Heart right ventricle (tissue), 16 donors: ENCODE results near the gene AP4B1. TPM values are rescaled to one million over a fixed set of nuclear protein-coding genes. Genes with fewer than 3 reads are reported as not detected.
A peak's percentile ranks its signal among the peaks of the same experiment; 100 is the strongest.
"Not testable (repeated sequence)": the region's sequence is repeated elsewhere in the genome, so short reads cannot be mapped to it uniquely, and the experiment has no call there.

ENCODE experiments used
- ATAC-seq, 8 donors: fragments of 200-7000 bp; cut with Tn5 transposase; one replicate each; pipeline ENCODE4 v1.9.1; 2020; ENCODE audit warnings: mild to moderate bottlenecking in 8 of 8, moderate library complexity in 8 of 8, moderate number of reproducible peaks in 1 of 8
- DNase-seq, 2 donors: peaks; one replicate each; pipeline ENCODE4 v3.0.0-alpha.2; 2020
- H3K27ac ChIP-seq, 10 donors: fragments of 200-600 bp; sonication (generic) in 2 of 10; one replicate each; pipeline versions ENCODE4 v1.5.0 to v1.8.0; 2020 to 2022; ENCODE audit warnings: mild to moderate bottlenecking in 3 of 10
- H3K27me3 ChIP-seq, 7 donors: fragments of 200-600 bp; one replicate each; pipeline ENCODE4 v1.8.0; 2021 to 2022; ENCODE audit warnings: mild to moderate bottlenecking in 2 of 7
- H3K36me3 ChIP-seq, 9 donors: fragments of 200-600 bp; sonication (generic) in 1 of 9; one replicate each; pipeline versions ENCODE4 v1.5.0 to v1.8.0; 2020 to 2022; ENCODE audit warnings: mild to moderate bottlenecking in 2 of 9
- H3K4me1 ChIP-seq, 9 donors: fragments of 200-600 bp; sonication (generic) in 1 of 9; one replicate each; pipeline versions ENCODE4 v1.5.0 to v1.8.0; 2020 to 2022; ENCODE audit warnings: mild to moderate bottlenecking in 4 of 9
- H3K4me3 ChIP-seq, 10 donors: fragments of 200-600 bp; sonication (generic) in 2 of 10; one replicate each; pipeline versions ENCODE4 v1.5.0 to v1.8.0; 2020 to 2022; ENCODE audit warnings: mild to moderate bottlenecking in 7 of 10, moderate library complexity in 2 of 10
- H3K9me3 ChIP-seq, 11 donors: fragments of 200-600 bp in 10 of 11; sonication (generic) in 2 of 11; one replicate each; pipeline versions ENCODE4 v1.5.0 to v1.8.0; 2013 to 2022; ENCODE audit warnings: mild to moderate bottlenecking in 2 of 11, control low read depth in 1 of 11, moderate library complexity in 1 of 11
- WGBS, 2 donors: extraction: QIAGEN DNeasy Blood & Tissue Kit; methylation state at CpG; one replicate each; pipeline ENCODE4 v1.1.7; 2013; ENCODE audit warnings: inconsistent platforms in 1 of 2; 5-methylcytosine and 5-hydroxymethylcytosine counted together
- intact Hi-C, 10 donors: fragments of 100-400 bp; cut with DNase I; formaldehyde crosslinking; loops; one replicate each; pipeline versions ENCODE4 v1.11.1 to v1.14.2; 2022
- long read RNA-seq, 3 donors: library from polyadenylated mRNA; unstranded; transcript quantifications; one replicate each; pipeline ENCODE4 v2.0.0, GENCODE V29; 2020 to 2021
- polyA plus RNA-seq, 2 donors: library from polyadenylated mRNA; stranded (reverse); fragments of 200-250 nt; gene quantifications; one replicate each; pipeline ENCODE4 v1.2.3, GENCODE V29; 2013
- total RNA-seq, 10 donors: library from RNA; stranded (reverse); fragmentation: NEBNext Ultra II Directional in 3 of 10; extraction: Animal tissue kit (Norgen Biotek cat#: 25700) in 3 of 10; gene quantifications; one replicate each; pipeline versions ENCODE4 v1.2.1 to v1.2.4, GENCODE V29; 2021 to 2023
- TF ChIP-seq, protein P1 (sequence below), 9 donors: fragments of 200-600 bp; sonication (generic) in 2 of 9; IDR thresholded peaks; one replicate each; pipeline versions ENCODE4 v1.5.0 to v1.8.0; 2021 to 2022; ENCODE audit warnings: antibody characterized with exemption in 9 of 9, mild to moderate bottlenecking in 5 of 9, moderate library complexity in 1 of 9
- donor health status: Arrhythmogenic right ventricular cardiomyopathy.
- donor health status: ischemic (EF 13 %, LVEDD 7.1; RV severe dilation, severe dysfunction).
- donor health status: healthy with polysubstance abuse.
- donor health status: DM: no; HTN: yes; CAD: no.
- donor health status: DM: no; HTN: no; CAD: no.
- donor health status: ischemic (EF 25% LVEDD 6.9; RV normal size, moderate dysfunction).
- donor health status: ischemic (EF 25% LVEDD 5.7; RV mildly dilated, moderate dysfunction).
- donor health status: healthy.
- donor health status: DM: yes; HTN: yes; CAD: no.
- donor health status: Ischemic cardiomyopathy.
- donor health status: ischemic (EF 35%, LVEDD 5.7; RV mildly dilated, moderate dysfunction).
- donor health status: nonischemic (EF 11% LVEDD 7.7; RV severe dilation, severe dysfunction).
- donor health status: DM: yes; HTN: yes; CAD: no.
- donor health status: PGD.
- donor health status: ischemic (EF 29% LVEDD 5.4; RV normal size, mild dysfunction).
- donor health status: nonischemic (EF 23%, LVEDD 6.1; RV moderate dilation, normal function).

Gene AP4B1
- total RNA-seq (10 to 100 TPM in 8 of 10 donors, 1 to 10 TPM in 2; 9.1 to 13.9 (median 11.5) TPM), polyA plus RNA-seq (10 to 100 TPM in 1 of 2 donors, 1 to 10 TPM in 1; 7.5 to 15.4 TPM)
- long read RNA-seq, donor 1, transcript AP4B1-201 (11 exons, 2,742 nt) = minor isoform, 7 of 23 reads
- long read RNA-seq, donor 1, transcript AP4B1-204 (10 exons, 2,818 nt) = major isoform, 10 of 23 reads
- long read RNA-seq, donor 1, partial matches to known transcripts = 3 of 23 reads
- long read RNA-seq, donor 1, other reads (novel, unspliced or antisense) = 3 of 23 reads
- long read RNA-seq, donor 2, transcript AP4B1-201 (11 exons, 2,742 nt) = major isoform, 10 of 17 reads
- long read RNA-seq, donor 2, partial matches to known transcripts = 1 of 17 reads
- long read RNA-seq, donor 2, other reads (novel, unspliced or antisense) = 4 of 17 reads
- long read RNA-seq, donor 3, transcript AP4B1-201 (11 exons, 2,742 nt) = major isoform, 10 of 36 reads
- long read RNA-seq, donor 3, transcript AP4B1-204 (10 exons, 2,818 nt) = major isoform, 10 of 36 reads
- long read RNA-seq, donor 3, partial matches to known transcripts = 3 of 36 reads
- long read RNA-seq, donor 3, other reads (novel, unspliced or antisense) = 12 of 36 reads

DNA sequence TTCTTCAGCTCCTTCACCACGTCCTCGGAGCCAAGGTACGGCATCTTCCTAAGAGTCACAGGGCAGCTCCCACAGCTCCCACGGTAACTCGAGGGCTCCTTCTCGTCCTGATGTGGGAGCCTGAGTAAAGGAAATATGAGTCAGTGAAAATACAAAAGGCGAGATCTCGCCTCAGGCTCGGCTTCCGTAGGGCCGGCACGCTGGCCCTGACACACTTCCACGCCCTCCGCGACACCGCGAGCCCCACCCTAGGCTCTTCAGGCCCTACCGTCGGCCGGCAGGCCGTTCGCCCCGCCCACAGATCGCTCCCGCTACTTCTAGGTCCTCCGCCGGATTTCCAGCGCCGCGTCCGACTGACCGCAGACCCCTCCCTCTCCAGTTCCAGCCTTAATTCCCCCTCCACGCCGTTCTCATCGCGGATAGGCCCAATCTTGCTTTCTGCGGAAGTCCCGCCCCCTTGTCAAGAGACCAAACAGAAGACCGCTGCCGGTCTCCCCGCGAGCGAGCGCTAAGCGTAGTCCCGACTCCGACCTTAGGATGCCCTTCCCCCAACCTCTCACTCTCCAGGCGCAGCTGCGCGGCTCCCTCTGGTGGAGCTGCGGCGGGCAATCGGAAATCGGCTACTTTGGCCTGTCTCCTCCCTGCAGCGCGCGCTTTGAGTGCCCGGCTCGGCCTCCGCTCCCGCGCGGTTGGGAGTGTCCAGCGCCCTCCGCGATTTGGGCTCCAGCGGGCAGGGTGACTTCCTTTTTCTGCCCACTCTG is at the start of gene AP4B1, which contains the start of gene DCLRE1B:
Gene AP4B1 (minus strand): TSS at position 126 of the 761 bp plus-strand sequence. CDS start 82 bp downstream, at position 44.
Gene DCLRE1B (plus strand): TSS at position 653 of the 761 bp plus-strand sequence. CDS start 261 bp downstream, outside the sequence.
- TF ChIP-seq, protein P1, sequence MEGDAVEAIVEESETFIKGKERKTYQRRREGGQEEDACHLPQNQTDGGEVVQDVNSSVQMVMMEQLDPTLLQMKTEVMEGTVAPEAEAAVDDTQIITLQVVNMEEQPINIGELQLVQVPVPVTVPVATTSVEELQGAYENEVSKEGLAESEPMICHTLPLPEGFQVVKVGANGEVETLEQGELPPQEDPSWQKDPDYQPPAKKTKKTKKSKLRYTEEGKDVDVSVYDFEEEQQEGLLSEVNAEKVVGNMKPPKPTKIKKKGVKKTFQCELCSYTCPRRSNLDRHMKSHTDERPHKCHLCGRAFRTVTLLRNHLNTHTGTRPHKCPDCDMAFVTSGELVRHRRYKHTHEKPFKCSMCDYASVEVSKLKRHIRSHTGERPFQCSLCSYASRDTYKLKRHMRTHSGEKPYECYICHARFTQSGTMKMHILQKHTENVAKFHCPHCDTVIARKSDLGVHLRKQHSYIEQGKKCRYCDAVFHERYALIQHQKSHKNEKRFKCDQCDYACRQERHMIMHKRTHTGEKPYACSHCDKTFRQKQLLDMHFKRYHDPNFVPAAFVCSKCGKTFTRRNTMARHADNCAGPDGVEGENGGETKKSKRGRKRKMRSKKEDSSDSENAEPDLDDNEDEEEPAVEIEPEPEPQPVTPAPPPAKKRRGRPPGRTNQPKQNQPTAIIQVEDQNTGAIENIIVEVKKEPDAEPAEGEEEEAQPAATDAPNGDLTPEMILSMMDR (IDR thresholded peaks at IDR 0.05) = peak; percentile 37 to 88 (median 71)
- peak; percentile 98 to 100 for DNase-seq
- peak; percentile 96 to 99 (median 98) for ATAC-seq
- Histone ChIP-seq H3K36me3 (peaks cover 0 to 59% (median 9%) of the 10 kb centered on the region in 9 donors), H3K4me1 (peaks cover 0 to 49% (median 24%) of the 10 kb centered on the region in 9 donors), H3K27me3 (no peaks in the 10 kb centered on the region), H3K27ac (peak within 1 kb of the TSS; percentile 52 to 95 (median 92)), H3K4me3 (peak within 1 kb of the TSS; percentile 58 to 86 (median 78)), H3K9me3 (no peaks in the 10 kb centered on the region)
- 0 to 1% methylated on average over 67 of the region's 67 CpGs for WGBS, 2 donors
- intact Hi-C loops = loop anchor here in 8 of 10 donors (1.0 to 10.0 kb wide), 8 partner anchors 24 to 150 kb away; partner anchors contain the start of genes HIPK1 (in 7 of the 8), PHTF1 (in 3 of the 8) and RSBN1 (in 2 of the 8)

DNA sequence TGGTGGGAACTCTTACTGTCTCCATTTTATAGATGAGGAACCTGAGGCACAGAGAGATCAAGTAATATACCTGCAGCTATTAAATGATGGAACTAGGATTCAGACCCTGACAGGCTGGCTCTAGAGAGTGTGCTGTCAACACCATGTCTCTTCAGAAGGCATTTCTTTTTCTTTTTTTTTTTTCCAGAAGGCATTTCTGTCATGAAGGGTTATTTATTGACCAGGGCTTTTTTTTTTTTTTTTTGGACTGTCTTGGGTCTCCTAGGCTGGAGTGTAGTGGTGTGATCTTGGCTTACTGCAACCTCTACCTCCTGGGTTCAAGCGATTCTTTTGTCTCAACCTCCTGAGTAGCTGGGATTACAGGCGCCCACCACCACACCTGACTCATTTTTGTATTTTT is 47.1 kb upstream of the AP4B1 start:
- H3K27me3 ChIP-seq = no peaks in the 10 kb centered on the region

DNA sequence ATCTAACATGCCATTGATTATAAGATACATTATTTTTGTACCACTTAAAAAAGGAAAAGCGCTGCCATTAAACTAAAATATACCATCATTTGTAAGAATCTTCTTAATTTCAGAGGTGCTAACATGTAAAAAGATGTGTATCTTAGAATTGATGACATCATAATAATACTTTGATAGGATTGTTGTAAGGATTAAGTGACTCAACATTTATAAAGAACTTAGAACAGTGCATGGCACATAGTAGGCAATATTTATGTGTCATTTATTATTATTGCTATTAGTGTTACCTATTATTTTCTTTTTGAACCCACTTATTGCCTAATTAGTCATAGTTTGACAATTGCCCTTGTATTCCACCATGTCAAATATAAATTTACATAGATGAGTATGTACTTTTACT is 46.3 kb upstream of the AP4B1 start:
- WGBS, 2 donors = 98% methylated on average over 1 of the region's 1 CpG
- TF ChIP-seq, protein P1 (IDR thresholded peaks at IDR 0.05) = no peak
- peaks cover 0 to 31% (median 8%) of the 10 kb centered on the region in 9 donors for H3K36me3 ChIP-seq
- no peak overlapping the region for H3K27ac ChIP-seq
- ATAC-seq = no peak
- peaks cover 5 to 40% (median 36%) of the 10 kb centered on the region in 9 donors for H3K4me1 ChIP-seq
- H3K27me3 ChIP-seq = no peaks in the 10 kb centered on the region
- H3K9me3 ChIP-seq = no peaks in the 10 kb centered on the region
- intact Hi-C loops = no loop called here
- H3K4me3 ChIP-seq = no peak overlapping the region
- DNase-seq = no peak

More for the DNA sequence above, 47.1 kb upstream of the AP4B1 start:
- DNase-seq (no peak), ATAC-seq (no peak)
- Histone ChIP-seq H3K27ac (no peak overlapping the region), H3K4me3 (no peak overlapping the region), H3K9me3 (no peaks in the 10 kb centered on the region), H3K36me3 (peaks cover 0 to 39% (median 16%) of the 10 kb centered on the region in 9 donors), H3K4me1 (peaks cover 5 to 32% (median 27%) of the 10 kb centered on the region in 9 donors)
- intact Hi-C loops = no loop called here
- TF ChIP-seq, protein P1 (IDR thresholded peaks at IDR 0.05) = no peak
- 95 to 96% methylated on average over 2 of the region's 2 CpGs for WGBS, 2 donors

DNA sequence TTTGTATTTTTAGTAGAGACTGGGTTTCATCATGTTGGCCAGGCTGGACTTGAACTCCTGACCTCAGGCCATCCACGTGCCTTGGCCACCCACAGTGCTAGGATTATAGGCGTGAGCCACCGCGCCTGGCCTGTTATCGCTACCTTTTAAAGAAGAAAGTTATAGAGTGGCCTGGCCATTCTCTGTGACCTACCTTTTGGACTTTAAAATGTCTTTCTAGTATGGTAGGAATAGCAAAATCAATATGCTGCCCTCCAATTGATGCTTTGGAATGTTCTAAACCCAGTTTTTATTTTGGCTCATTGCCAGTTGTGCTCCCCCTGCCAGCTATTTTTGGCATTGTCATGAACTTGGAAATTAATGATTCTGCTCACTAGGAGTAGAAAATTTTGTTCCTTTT is 44.4 kb upstream of the AP4B1 start:
- Histone ChIP-seq H3K9me3 (no peaks in the 10 kb centered on the region), H3K4me3 (no peak overlapping the region), H3K27me3 (no peaks in the 10 kb centered on the region), H3K36me3 (peaks cover 0 to 24% (median 0%) of the 10 kb centered on the region in 9 donors), H3K4me1 (peaks cover 5 to 42% (median 36%) of the 10 kb centered on the region in 9 donors), H3K27ac (no peak overlapping the region)
- TF ChIP-seq, protein P1 (IDR thresholded peaks at IDR 0.05) = peak in 7 of 9 donors; percentile 18 to 46 (median 28)
- intact Hi-C loops = no loop called here
- DNase-seq = no peak
- ATAC-seq = no peak
- 84 to 90% methylated on average over 5 of the region's 5 CpGs for WGBS, 2 donors

DNA sequence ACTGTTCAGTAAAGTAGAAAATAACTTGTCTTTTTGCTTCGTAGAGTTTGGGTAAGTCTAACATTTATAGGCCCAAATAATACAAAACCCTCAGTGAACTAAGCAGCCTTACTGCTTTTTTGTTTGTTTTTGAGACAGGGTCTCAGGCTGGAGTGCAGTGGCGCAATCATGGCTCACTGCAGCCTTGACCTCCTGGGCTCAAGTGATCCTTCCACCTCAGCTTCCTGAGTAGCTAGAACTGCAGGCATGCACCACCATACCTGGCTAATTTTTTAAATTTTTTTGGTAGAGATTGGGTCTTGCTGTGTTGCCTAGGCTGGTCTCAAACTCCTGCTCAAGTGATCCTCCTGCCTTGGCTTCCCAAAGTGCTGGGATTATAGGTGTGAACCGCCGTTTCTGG is 43.6 kb upstream of the AP4B1 start:
- peaks cover 5 to 50% (median 36%) of the 10 kb centered on the region in 9 donors for H3K4me1 ChIP-seq
- H3K4me3 ChIP-seq, DNase-seq, H3K9me3 ChIP-seq, intact Hi-C loops, ATAC-seq, H3K27me3 ChIP-seq: not testable (repeated sequence)
- 81 to 90% methylated on average over 4 of the region's 4 CpGs for WGBS, 2 donors
- peak overlapping the region in 4 of 10 donors; percentile 9 to 69 (median 54) for H3K27ac ChIP-seq
- peaks cover 0 to 24% (median 0%) of the 10 kb centered on the region in 9 donors for H3K36me3 ChIP-seq
